A549 (cell line): ENCODE results near the gene LLGL2. TPM values are rescaled to one million over a fixed set of nuclear protein-coding genes. Genes with fewer than 3 reads are reported as not detected.

Experiments
- ATAC-seq, 2 experiments: fragments of 200-7000 bp in 1 of 2; fragments of >200 bp in 1 of 2; cut with Nextera tagmentation in 1 of 2; cut with Tn5 transposase in 1 of 2; 3 replicates each; pipeline versions ENCODE4 v1.8.0 to v1.9.1; 2018 to 2020; ENCODE audit warnings: mild to moderate bottlenecking in 1 of 2, moderate library complexity in 1 of 2
- CTCF ChIA-PET: fragments of 300-600 bp; sonication (Branson Sonifier 250); formaldehyde crosslinking; extraction: SDS; loops from one replicate; lab custom pipeline; 2021; ENCODE audit warnings: antibody characterized with exemption, inconsistent platforms; lab: Yijun Ruan, JAX
- POLR2A ChIA-PET: fragments of 350-600 bp; formaldehyde crosslinking; extraction: SDS; loops from one replicate; lab custom pipeline; 2021; ENCODE audit warnings: antibody characterized with exemption, inconsistent platforms; lab: Yijun Ruan, JAX
- DNase-seq, 2 experiments: peaks; one replicate each; pipeline versions ENCODE4 v3.0.0 to v3.0.0-alpha.2; 2011 to 2016; ENCODE audit warnings: low read depth in 1 of 2, low spot score in 1 of 2
- FAIRE-seq: peaks from 2 replicates; lab custom pipeline; 2011; peaks lifted over from hg19 to GRCh38; lab: Jason Lieb, UNC
- H3K27ac ChIP-seq, 2 experiments: fragments of >200 bp; sonication (Bioruptor Twin); formaldehyde crosslinking; 3 replicates each; pipeline ENCODE4 v1.5.1; 2016 to 2017
- H3K4me1 ChIP-seq: fragments of >200 bp; sonication (Bioruptor Twin); formaldehyde crosslinking; 3 replicates; pipeline ENCODE4 v1.6.1; 2016
- H3K4me2 ChIP-seq: fragments of >200 bp; sonication (Bioruptor Twin); formaldehyde crosslinking; 3 replicates; pipeline ENCODE4 v1.6.1; 2016
- H3K4me3 ChIP-seq: fragments of >200 bp; sonication (Bioruptor Twin); formaldehyde crosslinking; 3 replicates; pipeline ENCODE4 v1.5.1; 2016
- H3K9me3 ChIP-seq: fragments of >200 bp; sonication (Bioruptor Twin); formaldehyde crosslinking; 3 replicates; pipeline ENCODE4 v1.6.1; 2016
- ATOH8 ChIP-seq: fragments of 250-450 bp; sonication (Bioruptor Pico); IDR thresholded peaks from 2 replicates; pipeline ENCODE4 v1.5.0; 2020; ENCODE audit warnings: low read depth, mild to moderate bottlenecking, moderate library complexity
- CBX2 ChIP-seq: fragments of 200-600 bp; sonication (generic); IDR thresholded peaks from 2 replicates; pipeline ENCODE4 v1.6.1; 2016; ENCODE audit warnings: low read depth, mild to moderate bottlenecking, borderline replicate concordance
- CBX8 ChIP-seq: fragments of 200-600 bp; sonication (generic); IDR thresholded peaks from 2 replicates; pipeline ENCODE4 v1.6.1; 2016
- CEBPB ChIP-seq, 2 experiments: fragments of >200 bp in 1 of 2; sonication (Bioruptor Twin) in 1 of 2; formaldehyde crosslinking in 1 of 2; IDR thresholded peaks; 2 replicates each; pipeline ENCODE4 v1.6.1; 2012 to 2016
- CHD4 ChIP-seq: fragments of 200-600 bp; sonication (generic); IDR thresholded peaks from 2 replicates; pipeline ENCODE4 v1.6.1; 2016; ENCODE audit warnings: antibody characterized with exemption, mild to moderate bottlenecking, borderline replicate concordance
- CTCF ChIP-seq: fragments of >200 bp; sonication (Bioruptor Twin); formaldehyde crosslinking; IDR thresholded peaks from 3 replicates; pipeline ENCODE4 v1.5.1; 2016
- ELK1 ChIP-seq: fragments of 150-350 bp; IDR thresholded peaks from 2 replicates; pipeline ENCODE4 v1.6.1; 2014; ENCODE audit warnings: low read depth, mild to moderate bottlenecking, low read length
- ESRRA ChIP-seq: fragments of 150-350 bp; IDR thresholded peaks from 2 replicates; pipeline ENCODE4 v1.6.1; 2014; ENCODE audit warnings: mild to moderate bottlenecking, low read length, borderline replicate concordance
- FOXS1 ChIP-seq: fragments of 250-450 bp; sonication (Bioruptor Pico); IDR thresholded peaks from 2 replicates; pipeline ENCODE4 v1.5.0; 2020; ENCODE audit warnings: mild to moderate bottlenecking, moderate library complexity
- HDAC2 ChIP-seq: fragments of 200-600 bp; sonication (generic); IDR thresholded peaks from 2 replicates; pipeline ENCODE4 v1.6.1; 2016
- HEYL ChIP-seq: fragments of 250-450 bp; sonication (Bioruptor Pico); IDR thresholded peaks from 2 replicates; pipeline ENCODE4 v1.8.0; 2021; ENCODE audit warnings: mild to moderate bottlenecking, moderate library complexity
- HOXA7 ChIP-seq: fragments of 250-450 bp; sonication (Bioruptor Pico); IDR thresholded peaks from 2 replicates; pipeline ENCODE4 v1.5.0; 2020; ENCODE audit warnings: mild to moderate bottlenecking, moderate library complexity
- JUNB ChIP-seq: fragments of >200 bp; sonication (Bioruptor Twin); formaldehyde crosslinking; IDR thresholded peaks from 2 replicates; pipeline ENCODE4 v1.6.1; 2016
- KDM5A ChIP-seq: fragments of 200-600 bp; sonication (generic); IDR thresholded peaks from 2 replicates; pipeline ENCODE4 v1.6.1; 2016; ENCODE audit warnings: antibody characterized with exemption, mild to moderate bottlenecking
- MYC ChIP-seq: IDR thresholded peaks from 2 replicates; pipeline ENCODE4 v1.6.1; 2012; ENCODE audit warnings: mild to moderate bottlenecking, inconsistent platforms, low read length, improper control_type of control experiment, borderline replicate concordance
- NPAS2 ChIP-seq: fragments of 250-450 bp; sonication (Bioruptor Pico); IDR thresholded peaks from 2 replicates; pipeline ENCODE4 v1.8.0; 2022; ENCODE audit warnings: mild to moderate bottlenecking, moderate library complexity, borderline replicate concordance
- POLR2A ChIP-seq: IDR thresholded peaks from 2 replicates; pipeline ENCODE4 v1.6.1; 2012; ENCODE audit warnings: mild to moderate bottlenecking, low read length
- RAD21 ChIP-seq, 2 experiments: fragments of >200 bp in 1 of 2; sonication (Bioruptor Twin) in 1 of 2; formaldehyde crosslinking in 1 of 2; IDR thresholded peaks in 1 of 2; conservative IDR thresholded peaks in 1 of 2; 2 replicates in 1 of 2; 3 replicates in 1 of 2; pipeline ENCODE4 v1.6.1; 2012 to 2018; ENCODE audit warnings: inconsistent platforms in 1 of 2
- SMC3 ChIP-seq: fragments of >200 bp; sonication (Bioruptor Twin); formaldehyde crosslinking; IDR thresholded peaks from 3 replicates; pipeline ENCODE4 v1.6.1; 2018; ENCODE audit warnings: inconsistent platforms
- SREBF2 ChIP-seq: fragments of 450-650 bp; IDR thresholded peaks from 2 replicates; pipeline ENCODE4 v1.6.1; 2014; ENCODE audit warnings: mild to moderate bottlenecking, moderate library complexity
- ZC3H11A ChIP-seq: fragments of 450-650 bp; IDR thresholded peaks from 2 replicates; pipeline ENCODE4 v1.6.1; 2014; ENCODE audit warnings: antibody characterized with exemption, mild to moderate bottlenecking
- ZNF302 ChIP-seq: fragments of 250-450 bp; sonication (Bioruptor Pico); IDR thresholded peaks from 2 replicates; pipeline ENCODE4 v1.9.0; 2021; ENCODE audit warnings: inconsistent platforms, mild to moderate bottlenecking, moderate library complexity
- WGBS: methylation state at CpG from one replicate; pipeline ENCODE4 v1.1.6; 2017; ENCODE audit errors: missing lambda C conversion rate; 5-methylcytosine and 5-hydroxymethylcytosine counted together
- polyA plus RNA-seq, 4 experiments: library from polyadenylated mRNA; depleted of rRNA in 3 of 4; stranded (reverse); fragments of >200 nt; fragmentation: RNase III in 1 of 4; extraction: RNeasy Plus Mini Kit Qiagen cat#74134 plus additional on column Dnase treatment in 1 of 4; gene quantifications; 2 replicates in 3 of 4; 3 replicates in 1 of 4; pipeline ENCODE4 v1.2.3, GENCODE V29; 2011 to 2017

Gene LLGL2
- polyA plus RNA-seq, 2 of the 4 experiments (the other 2 are of a cell fraction): 18.9 to 35.0 TPM

- DNase-seq (no peak), FAIRE-seq (no peak), ATAC-seq (no peak)
- TF ChIP-seq CBX8 (no peak), CEBPB (IDR thresholded peaks at IDR 0.05) (no peak), CHD4 (no peak), ELK1 (no peak), HEYL (CRISPR knock-in tag) (no peak), CBX2 (no peak), POLR2A (no peak), ZNF302 (no peak), HDAC2 (no peak), KDM5A (no peak)
- Histone ChIP-seq H3K4me1 (peaks cover 19% of the 10 kb centered on the region), H3K4me2 (no peak overlapping the region), H3K4me3 (no peak overlapping the region), H3K27ac (no peak overlapping the region), H3K9me3 (no peaks in the 10 kb centered on the region)
- CTCF ChIA-PET: interaction anchor here (1.2 to 51.3 kb wide), 7 partner anchors 25 to 347 kb away, joined by 3 to 2254 read pairs (median 10); partner anchors contain the start of genes MIF4GD, MYO15B, RECQL5 and SAP30BP
- POLR2A ChIA-PET: no interaction called here
- WGBS: 92% methylated on average over 11 of the region's 11 CpGs
These were observed 92.2 kb downstream of the LLGL2 start for GRCh38 chr17:75617675-75618074.

- peak overlapping the region in 1 of 2 experiments; percentile 4; a peak in 2 of 6 replicates for H3K27ac ChIP-seq
- no peak overlapping the region for H3K4me3 ChIP-seq
- TF ChIP-seq MYC (no peak), ZC3H11A (no peak), ATOH8 (CRISPR knock-in tag) (no peak), JUNB (no peak), RAD21 (conservative IDR thresholded peaks at IDR 0.05 in 1 of 2, IDR thresholded peaks at IDR 0.05 in 1 of 2) (peak; percentile 26 to 56; a peak in 3 of 5 replicates), CHD4 (no peak), FOXS1 (CRISPR knock-in tag) (no peak), SREBF2 (no peak), ESRRA (no peak), KDM5A (no peak), SMC3 (peak; percentile 63), CBX2 (no peak), HOXA7 (CRISPR knock-in tag) (no peak), CTCF (peak; percentile 55), NPAS2 (CRISPR knock-in tag) (no peak)
- ATAC-seq: peak; percentile 57 to 81
- WGBS: 82% methylated on average over 27 of the region's 36 CpGs
- POLR2A ChIA-PET: interaction anchor here (2.6 kb wide), 1 partner anchor 9 kb away, joined by 7 read pairs; no protein-coding TSS in a partner anchor
- H3K4me2 ChIP-seq: no peak overlapping the region
- peak; percentile 70 to 75 for DNase-seq
- H3K4me1 ChIP-seq: peaks cover 4% of the 10 kb centered on the region
- CTCF ChIA-PET: interaction anchor here (0.9 to 51.3 kb wide), 10 partner anchors 10 to 165 kb away, joined by 3 to 2254 read pairs (median 4); partner anchors contain the start of genes GALK1, LLGL2, MYO15B and RECQL5
- no peaks in the 10 kb centered on the region for H3K9me3 ChIP-seq
- no peak for FAIRE-seq
These were observed 94.3 kb downstream of the LLGL2 start for GRCh38 chr17:75619506-75620431.
